DOHH2 (cell line): ENCODE data around the gene F11R.
A peak's percentile ranks its signal among the peaks of the same experiment; 100 is the strongest.

Experiments
- CTCF ChIP-seq: fragments of 200-600 bp; sonication (generic); IDR thresholded peaks from one replicate; pipeline ENCODE4 v1.5.1; 2014; ENCODE audit warnings: antibody characterized with exemption, mild to moderate bottlenecking, low read depth, low read length; ENCODE audit not compliant: poor library complexity, severe bottlenecking
- EZH2phosphoT487 ChIP-seq: fragments of 200-600 bp; sonication (generic); IDR thresholded peaks from 2 replicates; pipeline ENCODE4 v1.6.1; 2017; ENCODE audit warnings: borderline replicate concordance, mild to moderate bottlenecking, antibody characterized with exemption, low read length, moderate library complexity, mixed read lengths

- peak; percentile 66 for TF ChIP-seq CTCF
- TF ChIP-seq EZH2phosphoT487 = no peak
Measured at GRCh38 chr1:160997323-160998038, 23.5 kb downstream of the F11R start.
